SJCRH30 (cell line): Measurements from ENCODE around the gene C1R. TPM values are rescaled to one million over a fixed set of nuclear protein-coding genes. Genes with fewer than 3 reads are reported as not detected.

Experiments
- DNase-seq, 2 experiments: peaks; one replicate each; pipeline ENCODE4 v3.0.0-alpha.2; 2015 to 2020
- H3K27ac ChIP-seq: fragments of 250-450 bp; sonication (Bioruptor Pico); 2 replicates; pipeline ENCODE4 v1.5.1; 2020; ENCODE audit warnings: mild to moderate bottlenecking, moderate library complexity
- H3K27me3 ChIP-seq: fragments of 250-450 bp; sonication (Bioruptor Pico); 2 replicates; pipeline ENCODE4 v1.5.1; 2020; ENCODE audit warnings: mild to moderate bottlenecking, moderate library complexity
- H3K36me3 ChIP-seq: fragments of 250-450 bp; sonication (Bioruptor Pico); 2 replicates; pipeline ENCODE4 v1.5.1; 2020; ENCODE audit warnings: mild to moderate bottlenecking, moderate library complexity
- H3K4me1 ChIP-seq: fragments of 250-450 bp; sonication (Bioruptor Pico); 2 replicates; pipeline ENCODE4 v1.5.1; 2020; ENCODE audit warnings: mild to moderate bottlenecking, moderate library complexity
- H3K4me3 ChIP-seq: fragments of 250-450 bp; sonication (Bioruptor Pico); 2 replicates; pipeline ENCODE4 v1.5.1; 2020; ENCODE audit warnings: mild to moderate bottlenecking, moderate library complexity
- H3K9me3 ChIP-seq: fragments of 250-450 bp; sonication (Bioruptor Pico); replicated peaks from 2 replicates; pipeline ENCODE4 v1.5.1; 2020; ENCODE audit warnings: mild to moderate bottlenecking, moderate library complexity
- total RNA-seq: library from RNA; depleted of rRNA; stranded (reverse); fragments of >200 nt; shearing (Covaris generic); gene quantifications from 2 replicates; pipeline ENCODE4 v1.2.3, GENCODE V29; 2014; rRNA removed

Gene C1R
- 1.5 and 3.4 TPM in 2 replicates for total RNA-seq

DNA sequence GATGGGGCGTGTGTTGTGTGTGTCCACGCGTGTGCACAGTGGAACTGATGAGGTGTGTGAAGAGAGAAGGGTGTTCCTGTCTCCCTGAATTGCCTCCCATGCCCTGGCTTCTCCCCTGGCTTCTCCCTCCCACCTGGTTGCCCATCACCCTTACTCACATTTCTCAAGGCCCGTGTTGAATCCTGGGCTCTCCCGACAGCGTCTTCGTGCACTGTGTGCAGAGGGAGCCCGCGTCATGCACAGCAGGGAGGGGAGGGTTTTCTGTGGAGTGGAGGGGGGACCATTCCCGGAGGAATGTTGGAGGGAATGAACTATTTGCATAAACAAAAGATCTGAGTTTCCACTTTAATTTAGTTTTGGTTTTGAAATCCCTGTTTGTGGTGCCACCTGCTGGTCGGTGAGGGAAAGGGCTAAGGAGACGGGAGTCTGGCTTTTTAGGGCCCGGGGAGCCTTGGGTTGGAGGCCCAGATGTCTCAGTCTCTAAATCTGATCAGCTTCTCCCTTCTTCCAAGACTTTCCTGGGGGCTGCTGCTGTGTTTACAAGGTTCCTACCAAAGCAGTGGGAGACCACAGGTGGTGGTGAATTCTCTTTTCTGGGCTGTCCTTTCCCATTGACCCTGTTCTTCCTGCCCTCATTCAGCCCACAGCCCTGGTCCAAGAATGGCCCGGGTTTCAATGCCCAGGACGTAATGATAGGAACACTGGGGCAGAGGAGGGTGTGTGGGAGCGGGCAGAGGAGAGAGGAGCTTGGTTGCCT, at the start of gene C1R:
Gene C1R, minus strand, starts transcription at position 217 of the 757 bp plus-strand sequence. Its CDS starts 57 bp downstream, at position 160.
- no peaks in the 10 kb centered on the region for H3K9me3 ChIP-seq
- peaks cover 7% of the 10 kb centered on the region for H3K27me3 ChIP-seq
- H3K4me3 ChIP-seq: peak within 1 kb of the TSS; percentile 42
- no peaks in the 10 kb centered on the region for H3K36me3 ChIP-seq
- peak; percentile 61 to 77 for DNase-seq
- H3K4me1 ChIP-seq: peaks cover 1% of the 10 kb centered on the region; the same call in 1 of the 2 replicates
- H3K27ac ChIP-seq: no peak within 1 kb of the TSS

DNA sequence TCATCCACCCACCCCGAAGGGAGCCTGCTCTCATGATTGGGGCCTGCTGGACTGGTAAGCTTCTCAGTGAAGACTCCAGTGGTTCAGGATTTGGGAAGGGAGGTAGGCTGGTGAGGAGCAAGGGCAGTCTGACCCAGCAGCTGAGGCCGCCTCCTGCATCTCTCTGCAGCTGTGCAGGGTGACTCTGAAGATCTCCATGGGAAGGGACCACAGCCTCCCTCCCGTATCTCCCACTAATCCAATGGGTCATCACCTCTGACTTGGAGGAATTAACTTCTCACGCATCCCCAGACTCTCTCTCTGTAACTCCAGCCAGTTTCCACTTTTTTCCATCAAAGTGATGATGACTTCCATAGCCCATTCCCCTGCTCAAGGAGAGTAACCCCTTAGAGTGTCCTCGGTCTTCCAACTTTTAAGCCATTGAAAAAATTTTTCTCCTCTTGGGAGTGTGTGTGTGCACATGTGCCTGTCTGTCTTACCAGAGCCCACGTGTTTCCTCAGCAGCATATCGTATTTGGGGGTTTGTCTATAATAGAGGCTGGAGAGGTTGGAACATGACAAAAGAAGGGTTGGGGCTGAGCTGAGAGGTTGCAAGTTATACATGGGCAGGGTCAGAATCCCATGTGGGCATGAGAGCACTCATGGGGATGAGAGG, 49.2 kb upstream of the C1R start:
- Histone ChIP-seq H3K9me3 (no peaks in the 10 kb centered on the region), H3K27me3 (no peaks in the 10 kb centered on the region), H3K4me1 (peaks cover 10% of the 10 kb centered on the region), H3K27ac (peak overlapping the region; percentile 55), H3K36me3 (no peaks in the 10 kb centered on the region), H3K4me3 (no peak overlapping the region)
- peak; percentile 52 to 77 for DNase-seq

DNA sequence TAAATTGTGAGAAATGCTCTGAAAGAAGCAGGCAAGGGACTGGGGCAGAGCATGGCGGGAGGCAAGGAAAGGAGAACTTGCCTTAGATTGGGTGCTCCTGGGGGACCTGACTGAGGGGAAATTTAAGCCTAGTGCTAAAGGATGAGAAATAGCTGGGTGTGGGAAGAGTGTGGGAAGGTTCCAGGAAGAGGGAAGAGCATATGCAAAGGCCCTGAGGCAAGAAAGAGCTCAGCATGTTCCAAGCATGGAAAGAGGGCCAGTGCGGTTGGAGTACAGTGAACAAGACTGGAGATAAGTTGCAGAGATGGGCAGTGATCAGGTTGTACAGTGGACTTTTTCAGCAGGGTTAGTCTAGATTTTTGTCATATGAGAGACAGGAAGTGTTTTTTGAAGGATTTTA, 47.0 kb upstream of the C1R start:
- Histone ChIP-seq H3K27me3 (no peaks in the 10 kb centered on the region), H3K4me3 (no peak overlapping the region), H3K4me1 (peaks cover 10% of the 10 kb centered on the region), H3K27ac (no peak overlapping the region), H3K9me3 (no peaks in the 10 kb centered on the region), H3K36me3 (no peaks in the 10 kb centered on the region)
- DNase-seq: no peak

DNA sequence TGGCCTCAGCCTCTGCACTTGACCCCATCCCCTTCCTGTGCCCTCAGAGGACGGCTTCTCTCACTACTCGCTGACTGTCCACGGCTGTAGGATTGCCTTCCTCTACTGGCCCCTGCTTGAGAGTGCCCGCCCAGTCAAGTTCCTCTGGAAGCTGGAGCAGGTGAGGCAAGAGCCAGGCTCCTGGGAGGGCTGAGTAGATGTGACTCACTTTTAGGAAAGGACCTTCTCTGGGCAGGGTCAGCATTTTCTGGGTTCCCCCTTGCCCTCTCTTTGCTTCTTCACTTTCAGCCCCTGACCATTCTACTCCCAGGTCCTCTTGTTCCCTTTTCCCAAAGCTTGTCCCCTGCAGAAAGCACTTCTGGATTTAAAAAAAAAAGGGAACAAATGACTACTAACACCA, 45.7 kb upstream of the C1R start:
- DNase-seq: no peak
- H3K4me1 ChIP-seq: peaks cover 10% of the 10 kb centered on the region
- no peaks in the 10 kb centered on the region for H3K9me3 ChIP-seq
- no peak overlapping the region for H3K27ac ChIP-seq
- no peaks in the 10 kb centered on the region for H3K36me3 ChIP-seq
- no peaks in the 10 kb centered on the region for H3K27me3 ChIP-seq
- no peak overlapping the region for H3K4me3 ChIP-seq

DNA sequence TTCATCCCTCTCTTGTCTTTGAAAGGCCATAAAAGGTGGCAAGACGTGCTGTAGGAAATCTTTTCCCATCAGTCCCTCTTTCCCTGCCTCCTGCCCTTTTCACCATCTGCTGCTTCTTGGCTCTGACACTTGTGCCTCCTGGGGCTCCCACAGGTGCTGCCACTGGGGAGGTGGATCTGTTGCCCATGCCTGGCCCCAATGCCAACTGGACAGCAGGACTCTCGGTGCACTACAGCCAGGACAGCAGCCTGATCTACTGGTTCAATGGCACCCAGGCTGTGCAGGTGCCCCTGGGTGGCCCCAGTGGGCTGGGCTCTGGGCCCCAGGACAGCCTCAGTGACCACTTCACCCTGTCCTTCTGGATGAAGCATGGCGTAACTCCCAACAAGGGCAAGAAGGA, 44.4 kb upstream of the C1R start:
- Histone ChIP-seq H3K36me3 (no peaks in the 10 kb centered on the region), H3K4me1 (peaks cover 9% of the 10 kb centered on the region)

DNA sequence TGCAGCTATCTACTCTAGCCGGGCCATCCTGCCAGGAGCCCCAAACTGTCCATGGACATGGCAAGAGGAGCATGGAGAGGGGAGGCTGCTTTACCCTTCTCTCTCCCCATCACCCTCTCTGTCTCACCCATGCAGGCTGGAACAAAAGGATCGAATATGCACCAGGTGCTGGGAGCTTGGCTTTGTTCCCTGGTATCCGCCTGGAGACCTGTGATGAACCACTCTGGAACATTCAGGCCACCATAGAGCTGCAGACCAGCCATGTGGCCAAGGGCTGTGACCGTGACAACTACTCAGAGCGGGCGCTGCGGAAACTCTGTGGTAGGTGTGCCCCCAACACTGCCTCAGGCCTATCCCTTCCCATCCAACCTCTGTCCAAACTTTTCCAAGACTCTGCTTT, 43.8 kb upstream of the C1R start:
- H3K27me3 ChIP-seq: peaks cover 5% of the 10 kb centered on the region
- no peak overlapping the region for H3K27ac ChIP-seq
- H3K4me3 ChIP-seq: no peak overlapping the region
- no peaks in the 10 kb centered on the region for H3K36me3 ChIP-seq
- peaks cover 3% of the 10 kb centered on the region; the same call in 1 of the 2 replicates for H3K4me1 ChIP-seq
- no peak for DNase-seq
- no peaks in the 10 kb centered on the region for H3K9me3 ChIP-seq

More for the DNA sequence above, 44.4 kb upstream of the C1R start:
- H3K27me3 ChIP-seq: no peaks in the 10 kb centered on the region
- H3K4me3 ChIP-seq: no peak overlapping the region
- no peak for DNase-seq
- no peaks in the 10 kb centered on the region for H3K9me3 ChIP-seq
- H3K27ac ChIP-seq: no peak overlapping the region

DNA sequence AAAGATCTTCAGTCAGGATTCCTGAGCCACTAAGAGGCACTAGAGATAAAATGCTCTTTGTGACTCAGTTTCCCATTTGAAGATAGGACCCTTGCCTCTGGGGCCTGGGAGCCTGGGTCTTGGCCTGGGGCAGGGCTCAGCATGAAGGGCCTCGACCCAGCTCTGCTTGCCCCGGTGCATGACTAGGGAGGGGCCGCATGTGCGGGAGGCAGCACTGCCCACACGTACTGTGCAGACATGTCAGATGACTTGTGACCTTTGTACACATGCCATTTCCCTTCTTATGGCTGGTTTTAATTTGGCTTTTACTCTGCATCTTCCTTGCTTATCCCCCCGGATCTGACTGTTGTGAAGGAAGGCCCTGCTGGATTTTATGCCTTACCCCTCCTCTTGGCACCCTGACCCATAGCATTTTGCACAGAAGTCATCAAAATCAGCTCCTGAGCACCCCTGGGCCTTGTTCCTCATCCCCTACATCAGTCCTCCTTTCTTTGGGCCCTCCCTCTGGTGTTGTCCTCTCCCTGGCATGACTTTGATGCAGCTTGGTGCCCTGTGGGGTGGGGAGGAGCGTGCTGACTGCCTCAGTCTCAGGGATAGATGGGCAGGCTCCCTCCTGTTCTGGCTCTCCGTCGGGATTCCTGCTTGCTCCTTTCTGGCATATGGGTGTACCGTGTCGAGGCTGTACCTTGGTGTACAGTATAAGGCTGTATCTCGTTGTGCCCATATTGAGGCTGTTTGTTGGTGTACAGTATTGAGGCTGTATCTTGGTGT, 42.3 kb upstream of the C1R start:
- no peaks in the 10 kb centered on the region for H3K36me3 ChIP-seq
- DNase-seq: no peak
- no peak overlapping the region for H3K4me3 ChIP-seq
- peaks cover 10% of the 10 kb centered on the region for H3K27me3 ChIP-seq
- H3K27ac ChIP-seq: no peak overlapping the region
- H3K9me3 ChIP-seq: no peaks in the 10 kb centered on the region
- H3K4me1 ChIP-seq: 0 out of 2 replicates have a peak, but pooled peaks cover 1% of the 10 kb centered on the region

DNA sequence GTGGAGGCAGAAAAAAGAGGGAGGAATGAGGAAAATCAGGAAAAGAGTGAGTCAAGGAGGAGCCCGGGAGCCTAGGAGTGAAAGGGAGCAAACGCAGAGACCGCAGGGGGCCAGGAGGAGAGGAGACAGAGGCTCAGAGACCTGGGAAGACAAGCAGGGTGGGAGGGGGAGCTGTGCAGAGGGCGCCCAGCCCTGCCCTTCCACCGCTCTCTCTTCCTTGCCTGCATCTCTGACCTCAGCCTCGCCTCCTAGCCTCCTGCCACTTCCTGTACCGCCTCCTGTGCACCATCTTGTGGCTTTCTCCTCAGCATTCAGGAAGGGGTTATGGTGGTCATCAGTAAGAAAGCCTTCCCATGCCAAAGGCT, 39.2 kb upstream of the C1R start:
- Histone ChIP-seq H3K4me3 (no peak overlapping the region), H3K4me1 (0 out of 2 replicates have a peak, but pooled peaks cover 5% of the 10 kb centered on the region), H3K27me3 (peaks cover 11% of the 10 kb centered on the region), H3K36me3 (no peaks in the 10 kb centered on the region), H3K9me3 (no peaks in the 10 kb centered on the region), H3K27ac (no peak overlapping the region)
- no peak for DNase-seq

DNA sequence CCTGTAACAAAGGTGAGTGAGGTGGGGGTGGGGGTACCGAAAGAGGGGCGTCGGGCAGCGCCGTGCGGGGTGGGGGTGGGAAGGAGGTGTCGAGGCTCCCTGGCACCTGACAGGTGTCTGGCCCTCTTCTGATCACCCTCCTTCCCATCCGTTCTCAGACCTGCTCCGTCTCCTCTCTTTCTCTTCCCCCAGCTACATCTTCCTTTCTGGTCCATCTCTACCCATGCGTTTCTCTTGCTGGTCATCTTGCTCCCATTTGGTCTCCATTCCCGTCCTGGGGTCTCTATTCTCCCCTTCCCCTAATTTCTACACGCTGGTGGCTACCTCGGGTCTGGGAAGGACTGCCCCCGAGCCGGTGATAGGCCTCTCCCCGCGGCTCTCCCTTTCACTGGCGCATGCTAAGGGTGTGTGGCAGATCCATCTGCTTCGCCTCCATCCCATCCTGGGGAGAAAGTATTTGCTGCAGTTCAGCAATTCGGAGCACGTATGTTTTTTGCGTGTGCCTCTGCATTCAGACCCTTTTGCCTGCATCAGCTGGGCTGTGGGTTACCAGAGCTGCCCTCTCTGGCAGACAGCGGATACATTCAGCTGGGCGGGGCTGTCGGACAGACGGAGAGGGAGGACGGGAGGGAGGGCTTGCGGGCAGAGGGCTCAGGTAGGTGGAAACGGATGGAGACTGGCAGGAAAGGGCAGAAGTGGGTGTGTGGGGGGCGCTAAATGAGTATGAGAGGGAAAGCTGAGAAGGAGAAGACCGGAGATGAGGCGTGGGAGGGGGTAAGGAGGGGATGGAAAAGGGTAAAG, 38.7 kb upstream of the C1R start:
- Histone ChIP-seq H3K4me1 (0 out of 2 replicates have a peak, but pooled peaks cover 5% of the 10 kb centered on the region), H3K27me3 (peaks cover 11% of the 10 kb centered on the region), H3K9me3 (no peaks in the 10 kb centered on the region), H3K4me3 (peak overlapping the region; percentile 63), H3K36me3 (no peaks in the 10 kb centered on the region), H3K27ac (no peak overlapping the region)
- DNase-seq: peak in 1 of 2 experiments; percentile 19

DNA sequence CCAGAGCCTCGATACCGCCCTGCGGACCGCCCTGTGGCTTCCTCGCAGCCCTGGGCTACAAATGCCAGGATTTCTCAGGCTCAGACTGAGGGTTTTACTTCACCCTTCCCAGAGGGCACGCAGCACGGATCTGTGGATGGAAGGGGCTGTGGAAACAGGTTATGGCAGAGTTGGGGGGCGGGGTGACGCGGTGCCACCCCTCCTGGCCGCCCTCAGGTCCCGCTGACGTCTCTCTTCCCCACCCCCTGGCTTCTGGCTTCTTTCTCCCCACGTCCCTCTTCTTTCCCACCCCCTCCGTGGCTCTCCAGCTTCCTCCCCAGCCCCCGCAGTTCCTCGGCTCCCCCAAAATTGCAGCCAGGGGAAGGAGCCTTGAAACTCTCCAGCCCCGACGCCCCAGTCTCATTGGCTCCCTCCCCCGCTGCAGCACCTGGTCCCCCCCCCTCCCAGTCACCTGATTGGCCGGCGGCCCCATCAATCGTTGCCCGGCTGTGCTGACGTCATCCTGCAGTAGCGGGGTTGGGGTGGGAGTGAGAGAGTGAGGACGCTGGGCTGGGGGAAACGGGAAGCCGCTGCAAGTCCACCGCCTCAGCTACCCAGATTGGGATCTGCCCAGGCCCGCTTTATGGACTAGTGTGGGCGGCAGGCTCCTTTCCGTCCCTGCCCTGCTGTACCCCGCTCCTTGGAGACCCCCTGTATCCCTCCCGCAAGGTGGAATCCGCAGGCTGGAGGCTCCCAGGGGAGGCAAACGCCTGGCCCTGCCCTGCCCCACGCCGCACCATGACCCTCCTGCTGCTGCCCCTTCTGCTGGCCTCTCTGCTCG, 37.8 kb upstream of the C1R start, which contains the start of gene CLSTN3:
Gene CLSTN3, plus strand, starts transcription at position 500 of the 820 bp plus-strand sequence. Its CDS starts 278 bp downstream, at position 778.
- Histone ChIP-seq H3K4me3 (peak within 1 kb of the TSS; percentile 63), H3K27me3 (peaks cover 11% of the 10 kb centered on the region), H3K9me3 (no peaks in the 10 kb centered on the region), H3K36me3 (no peaks in the 10 kb centered on the region), H3K27ac (no peak within 1 kb of the TSS), H3K4me1 (0 out of 2 replicates have a peak, but pooled peaks cover 5% of the 10 kb centered on the region)
- DNase-seq: peak; percentile 82 to 84

DNA sequence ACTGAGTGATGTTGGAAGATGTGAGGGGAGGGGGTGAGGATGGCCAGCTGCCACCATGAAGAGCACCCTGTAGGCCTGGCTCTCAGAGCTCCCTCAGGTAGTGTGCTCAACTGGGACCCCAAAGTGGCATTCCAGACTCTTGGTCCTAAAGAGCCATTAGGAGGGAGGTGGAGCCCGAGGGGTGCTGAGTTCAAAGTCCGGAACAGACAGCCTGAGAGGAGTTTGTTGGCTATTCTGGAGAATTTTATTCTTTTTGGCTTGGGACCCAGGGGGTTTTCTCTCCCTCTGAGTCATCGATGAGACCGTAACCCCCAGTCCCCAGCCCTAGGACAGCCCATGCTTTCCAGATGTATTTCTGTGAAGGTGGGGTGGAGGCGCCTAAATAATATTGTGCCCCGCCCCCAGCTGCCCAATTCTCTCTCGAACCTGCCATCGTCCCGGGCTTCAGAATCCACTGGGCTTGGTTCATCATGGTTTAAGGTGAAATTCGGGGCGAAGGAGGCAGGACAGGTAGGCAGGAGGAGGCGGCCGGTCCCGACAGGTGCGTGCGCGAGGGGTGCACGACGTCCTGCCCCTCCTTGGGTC, 37.1 kb upstream of the C1R start:
- H3K27ac ChIP-seq: no peak overlapping the region
- H3K27me3 ChIP-seq: peaks cover 11% of the 10 kb centered on the region

DNA sequence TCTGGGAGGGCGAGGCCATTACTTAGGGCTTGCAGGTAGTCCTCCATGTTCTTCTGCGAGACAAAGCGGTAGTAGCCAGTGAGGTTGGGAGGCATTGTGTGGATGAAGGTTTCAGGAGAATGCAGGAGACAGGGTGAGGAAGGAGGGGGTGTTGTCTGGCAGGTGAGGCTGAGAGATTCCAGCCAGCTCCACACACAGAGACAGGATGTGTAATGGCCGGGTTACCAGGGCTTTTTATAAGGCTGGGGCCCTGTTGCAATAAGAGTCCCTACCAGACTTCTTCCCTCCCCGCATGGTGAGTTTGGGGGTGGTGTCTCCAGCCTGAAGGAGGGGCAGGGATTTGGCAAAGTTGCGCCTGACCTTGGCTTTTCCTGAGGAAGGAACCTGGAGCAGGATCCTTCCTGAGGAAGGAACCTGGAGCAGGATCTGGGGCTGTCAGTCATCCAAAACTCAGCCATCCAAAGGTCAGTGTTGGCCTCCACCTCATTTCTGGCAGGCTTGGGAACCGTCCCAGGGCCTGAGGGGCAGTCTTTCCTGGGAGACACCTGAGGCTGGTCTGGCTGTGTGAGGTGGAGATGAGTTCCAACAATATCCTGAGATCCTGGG, 36.5 kb upstream of the C1R start, which contains the start of gene RBP5:
Gene RBP5, minus strand, starts transcription at position 209 of the 606 bp plus-strand sequence. Its CDS starts 114 bp downstream, at position 95.
- H3K36me3 ChIP-seq: no peaks in the 10 kb centered on the region
- H3K27me3 ChIP-seq: peaks cover 16% of the 10 kb centered on the region
- H3K4me3 ChIP-seq: peak within 1 kb of the TSS; percentile 63
- H3K27ac ChIP-seq: no peak within 1 kb of the TSS
- no peaks in the 10 kb centered on the region for H3K9me3 ChIP-seq
- no peak for DNase-seq
- 0 out of 2 replicates have a peak, but pooled peaks cover 5% of the 10 kb centered on the region for H3K4me1 ChIP-seq

More for the DNA sequence above, 37.1 kb upstream of the C1R start:
- H3K4me3 ChIP-seq: peak overlapping the region; percentile 63
- DNase-seq: no peak
- no peaks in the 10 kb centered on the region for H3K36me3 ChIP-seq
- H3K9me3 ChIP-seq: no peaks in the 10 kb centered on the region
- 0 out of 2 replicates have a peak, but pooled peaks cover 5% of the 10 kb centered on the region for H3K4me1 ChIP-seq
